ENCODE results near the gene AKT1S1.

The AKT1S1 gene

DNA sequence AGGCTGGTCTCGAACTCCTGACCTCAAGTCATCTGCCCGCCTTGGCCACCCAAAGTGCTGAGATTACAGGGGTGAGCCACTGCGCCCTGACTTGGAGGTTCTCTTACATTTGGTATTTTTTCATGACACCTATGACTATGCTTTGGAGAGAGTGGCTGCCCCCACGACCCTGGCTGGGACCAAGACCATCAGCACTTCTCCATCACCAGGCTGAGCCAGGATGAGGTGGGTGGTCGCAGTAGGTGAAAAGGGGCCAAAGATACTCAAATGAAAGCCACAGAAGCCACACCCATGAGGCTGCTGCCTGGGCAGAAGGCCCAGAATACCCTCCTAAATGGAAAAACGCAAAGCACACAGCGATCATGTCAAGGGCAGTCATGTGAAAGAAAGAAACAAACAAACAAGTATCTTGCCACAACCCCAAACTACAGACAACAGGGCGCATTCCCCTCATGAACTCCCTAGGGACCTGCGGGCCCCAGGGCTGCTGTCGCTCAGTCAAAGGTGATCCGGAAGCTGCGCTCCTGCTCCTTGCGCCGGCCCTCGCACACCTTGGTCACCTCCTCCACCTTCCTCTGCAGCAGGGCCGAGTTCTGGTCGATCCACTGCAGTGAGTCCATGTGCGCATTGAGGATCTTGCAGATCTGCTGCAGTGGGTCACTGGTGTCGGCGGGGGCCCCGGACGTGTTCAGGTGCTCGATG, 30.7 kb upstream of the AKT1S1 start:
- no peak for DNase-seq

DNA sequence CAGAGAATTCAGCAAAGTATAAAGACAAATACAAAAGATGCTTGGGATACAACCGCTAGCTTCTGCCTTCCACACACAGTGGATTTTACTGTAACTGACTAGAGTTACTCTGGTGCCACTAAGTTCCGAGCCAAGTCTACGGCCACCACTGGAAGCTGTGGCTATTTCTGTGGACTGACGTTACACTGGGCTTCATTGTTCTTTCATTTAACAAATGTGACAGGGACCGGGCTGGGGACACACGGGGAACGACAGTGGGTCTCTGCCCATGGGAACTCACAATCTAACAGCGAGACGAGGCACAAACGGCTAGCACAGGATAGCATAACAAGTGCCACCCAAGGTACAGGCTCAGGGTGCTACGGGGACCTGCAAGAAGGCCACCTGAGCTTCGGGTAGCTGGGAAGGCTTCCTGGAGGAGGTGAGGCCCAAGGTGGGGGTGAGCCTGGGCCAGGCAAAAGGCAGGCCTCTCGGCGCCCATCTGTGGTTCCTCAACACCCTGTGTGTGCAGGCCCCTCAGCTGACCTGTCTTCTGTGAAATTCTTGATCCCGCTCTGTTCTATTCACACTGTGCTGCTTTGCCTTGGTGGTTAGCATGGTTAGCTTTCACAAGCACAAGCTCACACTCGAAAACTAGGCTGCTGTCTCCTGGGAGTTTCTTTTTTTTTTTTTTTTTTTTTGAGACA, 29.9 kb upstream of the AKT1S1 start:
- DNase-seq: no peak

DNA sequence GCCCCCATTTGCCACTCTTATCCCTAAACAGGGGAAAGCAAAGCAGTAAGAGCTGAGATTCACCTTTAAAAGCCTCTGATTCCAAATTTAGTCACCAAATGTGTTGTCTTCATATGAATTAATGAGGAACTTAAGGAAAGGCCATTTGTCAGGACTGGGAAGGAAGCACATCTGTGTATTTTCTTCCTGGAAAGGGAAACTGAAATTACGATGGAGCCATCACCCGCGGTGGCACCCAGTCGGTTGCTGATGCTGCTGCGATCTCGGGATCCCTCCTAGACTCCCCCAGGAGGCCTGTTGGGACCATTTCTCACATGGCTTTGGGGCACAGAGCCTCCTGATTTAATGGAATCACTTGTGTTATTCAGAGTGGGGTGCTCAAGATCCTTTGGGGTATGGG, 27.0 kb upstream of the AKT1S1 start:
- no peak for DNase-seq

DNA sequence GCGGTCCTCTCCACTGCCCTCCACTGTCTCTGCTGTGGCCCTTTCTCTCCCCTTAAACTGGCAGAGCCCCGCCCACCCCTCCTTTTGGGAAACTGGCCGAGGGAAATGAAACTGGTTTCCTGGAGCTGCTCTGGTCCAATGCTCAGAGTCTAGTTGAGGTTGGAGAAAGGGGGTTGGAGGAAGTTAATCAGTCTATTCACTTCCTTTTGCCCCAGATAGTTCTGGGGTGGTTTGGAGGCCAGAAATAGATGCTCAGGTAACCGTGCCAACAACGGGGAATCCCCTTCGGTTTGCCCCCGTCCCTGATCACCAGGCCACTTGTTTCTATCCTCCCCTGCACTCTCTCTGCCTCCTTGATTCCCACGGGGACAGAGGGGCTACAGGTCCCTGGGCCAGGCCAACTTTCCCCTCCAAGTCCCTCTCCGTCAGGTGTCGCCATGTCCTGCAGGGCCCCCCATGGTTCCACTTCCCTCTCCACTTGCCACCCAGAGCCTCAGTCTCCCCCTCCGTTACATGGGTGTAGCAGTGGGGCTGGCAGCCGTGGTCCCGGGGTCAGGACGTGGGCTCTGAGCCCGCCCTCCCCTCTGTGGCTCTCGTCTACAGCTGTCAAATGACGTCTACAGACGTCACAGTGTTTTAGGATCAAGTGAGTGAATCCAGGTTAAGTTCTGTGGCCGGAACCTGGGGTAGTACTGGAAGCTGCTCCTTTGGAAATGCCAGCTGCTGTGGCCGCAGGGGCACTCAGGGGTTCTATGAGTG, 19.9 kb upstream of the AKT1S1 start, which contains the start of gene IL4I1:
Gene IL4I1 (minus strand): TSS at position 25 of the 759 bp plus-strand sequence. CDS start 727 bp downstream, outside the sequence.
- DNase-seq: no peak

DNA sequence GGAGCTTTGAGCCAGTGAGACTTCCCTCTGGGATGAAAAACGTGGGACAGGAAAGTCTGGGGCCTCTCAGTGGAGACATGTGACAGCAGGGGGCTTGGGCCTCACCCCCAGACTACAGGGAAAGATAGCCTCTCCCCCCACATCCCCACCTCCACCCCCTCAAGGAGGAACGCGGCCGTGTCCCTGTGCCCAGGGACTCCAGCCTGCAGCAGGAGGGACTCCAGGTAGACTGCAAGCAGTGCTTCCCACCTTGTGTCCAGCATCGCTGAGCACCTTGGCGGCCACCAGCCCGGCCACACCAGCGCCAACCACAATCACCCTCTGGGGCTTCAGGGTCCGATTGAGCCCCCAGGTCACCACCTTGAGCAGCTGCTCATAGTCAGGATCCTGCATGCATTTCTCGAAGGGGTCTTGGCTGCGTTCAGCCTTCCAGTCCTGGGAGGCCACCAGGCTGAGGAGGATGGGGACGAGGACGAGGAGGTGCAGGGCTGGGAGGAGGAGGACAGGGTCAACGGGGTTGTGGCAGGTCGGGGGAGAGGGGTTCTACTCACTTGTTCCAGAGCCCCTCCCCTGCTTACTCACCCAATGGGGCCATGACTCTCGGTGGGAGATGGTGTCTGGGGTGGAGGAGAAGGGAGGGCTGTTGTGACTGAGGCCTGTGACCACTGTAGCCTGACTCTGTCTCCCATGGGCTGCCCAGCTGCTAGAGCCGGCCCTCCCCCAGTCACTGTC, 18.6 kb upstream of the AKT1S1 start:
- DNase-seq: no peak

DNA sequence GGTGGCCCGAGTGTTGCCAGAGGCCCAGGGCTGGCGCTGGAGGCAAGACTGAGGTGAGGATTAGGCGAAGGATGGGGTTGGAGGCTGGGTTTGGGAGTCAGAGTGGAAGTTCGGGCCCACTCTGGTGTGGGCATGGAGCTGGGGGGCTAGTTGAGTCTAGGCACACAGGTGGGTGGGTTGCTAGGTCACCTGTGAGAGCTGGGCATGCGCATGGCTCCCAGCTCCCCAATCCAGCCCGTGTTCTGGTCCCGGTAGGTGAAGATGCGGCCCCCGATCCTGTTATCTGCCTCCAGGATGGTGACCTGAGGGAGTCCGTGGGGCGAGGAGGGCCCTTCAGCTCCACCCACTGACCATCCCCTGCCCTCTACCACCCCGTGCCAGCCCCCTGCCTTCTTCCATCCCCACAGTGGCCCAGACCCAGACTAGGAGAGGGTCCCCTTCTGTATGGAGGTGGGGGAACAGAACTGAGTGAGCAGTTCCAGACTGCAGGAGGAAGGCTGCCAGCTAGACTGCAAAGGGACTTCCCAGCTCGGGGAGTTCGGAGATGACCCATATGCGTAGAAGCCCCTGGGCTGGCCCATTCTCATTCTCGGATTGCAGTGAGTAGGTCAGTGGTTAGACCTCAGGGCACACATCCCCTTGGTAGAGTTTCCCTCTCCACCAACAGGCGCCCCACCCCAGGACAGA, 17.9 kb upstream of the AKT1S1 start:
- DNase-seq: no peak

DNA sequence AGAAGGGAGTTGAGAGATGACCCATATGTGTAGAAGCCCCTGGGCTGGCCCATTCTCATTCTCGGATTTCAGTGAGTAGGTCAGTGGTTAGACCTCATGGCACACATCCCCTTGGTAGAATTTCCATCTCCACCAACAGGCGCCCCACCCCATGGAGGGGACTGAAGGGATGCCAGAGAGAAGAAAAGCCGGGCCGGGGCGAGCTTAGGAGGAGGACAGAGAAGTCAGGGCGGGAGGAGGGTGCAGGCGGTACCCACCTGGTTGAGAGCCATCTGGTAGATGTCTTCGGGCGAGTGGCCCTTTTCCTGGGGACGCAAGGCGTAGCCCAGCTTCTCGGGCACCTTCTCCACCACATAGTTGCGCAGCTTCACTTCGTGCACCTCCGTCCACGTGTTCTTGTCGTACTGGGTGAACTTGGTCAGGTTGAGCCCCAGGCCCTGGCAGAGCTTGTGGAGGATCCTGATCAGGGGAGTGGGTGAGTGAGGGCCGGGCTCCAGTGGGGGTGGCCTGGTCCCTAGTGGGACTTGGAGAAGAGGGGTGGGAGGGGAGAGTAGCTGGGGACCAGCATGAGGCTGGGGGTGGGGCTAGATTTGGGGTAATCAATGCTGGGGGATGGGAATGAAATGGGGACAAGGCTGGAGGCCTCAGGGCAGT, 17.0 kb upstream of the AKT1S1 start:
- no peak for DNase-seq

DNA sequence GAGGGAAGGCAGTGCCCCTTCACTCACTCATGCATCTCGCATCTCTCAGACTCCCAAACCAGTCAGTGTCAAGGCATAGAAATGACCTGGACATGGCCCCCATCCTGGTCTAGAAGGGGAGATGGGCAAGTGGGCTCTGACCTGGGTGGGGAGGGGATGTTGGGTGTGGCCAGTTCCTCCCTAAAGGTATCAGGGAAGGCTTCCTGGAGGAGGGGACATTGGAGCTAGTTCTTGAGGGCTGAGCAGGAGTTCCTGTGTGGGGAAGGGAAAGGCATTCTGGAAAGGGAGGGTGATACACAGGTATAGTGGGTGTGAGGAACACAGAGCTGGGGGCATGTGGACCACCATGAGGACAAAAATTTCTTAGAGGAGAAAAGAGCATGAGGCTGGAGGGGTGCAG, 15.6 kb upstream of the AKT1S1 start:
- no peak for DNase-seq

DNA sequence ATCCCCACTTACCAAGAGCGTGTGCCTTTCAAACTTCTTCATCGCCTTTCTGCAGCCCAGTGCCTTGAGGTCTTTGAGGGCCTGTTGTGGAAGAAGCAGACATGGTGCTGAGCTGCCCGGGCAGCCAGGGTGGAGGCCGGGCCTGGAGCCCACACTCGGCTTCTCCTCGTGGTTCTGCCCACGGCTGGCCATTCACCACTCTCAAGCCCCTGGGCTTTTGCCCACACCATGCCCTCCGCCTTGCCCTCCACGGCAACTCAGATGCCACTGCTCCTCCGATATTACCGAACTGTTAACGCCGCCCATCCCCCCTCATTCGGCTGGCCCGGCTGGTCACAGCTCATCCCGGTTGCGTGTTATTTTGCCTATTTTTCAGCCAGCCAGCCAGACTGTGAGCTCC, 14.2 kb upstream of the AKT1S1 start:
- no peak for DNase-seq

DNA sequence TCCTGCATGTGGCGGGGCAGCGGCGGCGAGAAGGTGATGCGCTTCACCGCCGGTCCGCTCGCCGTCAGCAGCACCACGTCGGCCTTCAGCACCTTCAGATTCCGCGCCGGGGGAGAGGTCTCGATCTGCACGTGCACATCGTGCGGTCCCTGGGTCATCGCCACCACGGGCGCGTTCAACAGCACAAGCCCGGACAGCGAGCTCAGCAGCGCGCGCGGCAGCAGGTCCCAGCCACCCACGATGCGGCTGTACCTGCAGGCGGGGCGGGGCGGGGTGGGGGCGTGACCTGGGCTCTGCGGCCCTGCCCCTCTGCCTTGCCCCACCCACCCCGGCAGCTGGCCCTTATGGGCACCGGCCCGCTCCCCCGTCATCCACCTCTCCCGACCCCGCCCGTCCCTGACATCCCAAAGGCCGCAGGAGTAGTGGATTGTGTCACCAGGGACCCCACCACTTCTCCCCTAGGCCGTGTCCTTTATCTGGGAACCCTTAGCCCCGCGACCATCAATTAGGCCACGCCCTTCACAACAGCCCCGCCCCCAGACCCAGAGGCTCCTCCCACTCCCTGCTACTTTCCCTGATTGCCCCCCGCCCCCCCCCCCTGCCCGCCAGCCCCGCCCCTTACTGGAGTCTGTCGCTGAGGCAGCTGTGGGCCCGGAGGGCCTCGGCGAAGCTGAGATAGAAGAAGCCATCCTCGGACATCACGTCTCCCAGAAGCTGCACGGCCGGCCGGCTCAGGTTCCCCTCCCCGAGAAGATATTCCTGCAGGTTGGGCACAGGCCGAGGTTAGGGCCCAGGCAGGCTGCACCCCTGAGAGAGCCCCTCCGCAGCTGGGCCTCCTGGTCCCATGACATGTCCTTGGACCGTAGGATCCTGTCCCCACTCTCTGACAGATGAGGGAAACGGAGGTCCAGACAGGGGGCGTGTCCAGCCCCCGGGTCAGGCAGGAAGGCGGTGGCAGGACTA, 13.5 kb upstream of the AKT1S1 start:
- DNase-seq: no peak

DNA sequence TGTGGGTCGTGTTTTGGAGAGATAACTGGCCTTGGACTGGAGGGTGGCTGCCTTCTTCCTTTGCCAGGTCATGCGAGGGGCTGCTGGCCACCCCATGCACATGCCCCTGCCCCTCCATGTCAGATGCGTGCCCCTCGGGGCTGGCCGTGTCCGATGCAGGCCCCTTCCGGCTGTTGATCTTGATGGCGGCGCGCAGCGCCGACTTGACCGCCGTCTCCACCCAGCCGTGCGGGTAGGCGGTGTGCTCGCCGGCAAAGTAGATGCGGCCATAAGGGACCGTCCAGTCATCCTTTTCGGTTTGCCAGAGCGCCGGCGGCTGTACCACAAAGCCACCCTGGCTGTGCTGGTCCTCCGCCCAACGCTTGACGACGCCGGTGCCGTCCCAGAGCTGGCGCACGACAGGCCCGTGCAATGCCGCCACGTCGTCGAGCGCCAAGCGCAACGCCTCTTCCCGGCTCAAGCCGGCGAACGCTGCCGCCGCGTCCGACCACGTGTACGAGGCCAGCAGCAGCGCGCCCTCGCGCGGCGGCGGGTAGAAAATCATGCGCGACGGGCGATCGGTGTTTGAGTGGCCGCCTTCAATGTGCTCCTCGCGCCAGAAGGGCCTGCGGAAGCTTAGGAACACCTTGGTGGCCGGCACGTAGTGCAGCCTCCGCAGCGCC, 12.7 kb upstream of the AKT1S1 start:
- DNase-seq: no peak

DNA sequence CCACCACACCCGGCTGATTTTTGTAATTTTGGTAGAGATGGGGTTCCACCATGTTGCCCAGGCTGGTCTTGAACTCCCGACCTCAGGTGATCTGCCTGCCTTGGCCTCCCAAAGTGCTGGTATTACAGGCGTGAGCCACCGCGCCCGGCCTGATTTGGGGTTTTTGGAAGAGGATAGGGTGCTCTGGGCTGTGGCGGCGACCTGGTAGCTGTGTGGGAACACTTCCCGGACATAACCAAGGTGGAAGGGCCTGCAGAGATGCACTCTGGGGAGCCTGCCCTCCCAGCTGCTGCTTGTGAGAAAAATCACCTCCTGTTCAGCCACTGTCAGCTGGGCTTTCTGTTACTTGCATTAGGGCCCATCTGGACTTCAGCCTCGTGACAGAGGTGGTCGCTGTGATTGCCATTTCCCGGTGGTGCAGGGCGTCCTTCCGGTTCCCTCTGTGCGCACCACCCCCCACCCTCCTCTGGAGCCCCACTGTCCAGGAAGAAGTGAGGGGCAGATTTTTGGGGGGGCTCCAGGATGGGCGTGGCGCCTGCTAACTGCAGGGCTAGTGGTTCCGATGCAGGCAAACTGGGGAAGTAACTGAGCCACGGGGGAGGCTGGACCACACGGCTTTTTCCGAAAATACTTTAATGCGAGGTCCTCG, 12.0 kb upstream of the AKT1S1 start:
- no peak for DNase-seq

DNA sequence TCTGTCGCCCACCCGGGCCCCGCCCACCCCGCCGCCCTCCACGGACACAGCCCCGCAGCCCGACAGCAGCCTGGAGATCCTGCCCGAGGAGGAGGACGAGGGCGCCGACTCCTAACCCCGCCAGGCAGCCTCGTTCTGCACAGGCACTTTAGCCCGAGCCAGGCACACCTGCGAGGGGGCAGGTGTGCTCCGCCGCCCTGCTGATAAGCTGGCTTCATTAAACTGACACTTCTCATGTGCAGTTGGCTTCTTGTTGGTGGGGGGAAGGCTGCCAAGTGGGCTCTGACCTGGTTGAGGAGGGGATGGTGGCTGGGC, 11.3 kb upstream of the AKT1S1 start:
- no peak for DNase-seq

DNA sequence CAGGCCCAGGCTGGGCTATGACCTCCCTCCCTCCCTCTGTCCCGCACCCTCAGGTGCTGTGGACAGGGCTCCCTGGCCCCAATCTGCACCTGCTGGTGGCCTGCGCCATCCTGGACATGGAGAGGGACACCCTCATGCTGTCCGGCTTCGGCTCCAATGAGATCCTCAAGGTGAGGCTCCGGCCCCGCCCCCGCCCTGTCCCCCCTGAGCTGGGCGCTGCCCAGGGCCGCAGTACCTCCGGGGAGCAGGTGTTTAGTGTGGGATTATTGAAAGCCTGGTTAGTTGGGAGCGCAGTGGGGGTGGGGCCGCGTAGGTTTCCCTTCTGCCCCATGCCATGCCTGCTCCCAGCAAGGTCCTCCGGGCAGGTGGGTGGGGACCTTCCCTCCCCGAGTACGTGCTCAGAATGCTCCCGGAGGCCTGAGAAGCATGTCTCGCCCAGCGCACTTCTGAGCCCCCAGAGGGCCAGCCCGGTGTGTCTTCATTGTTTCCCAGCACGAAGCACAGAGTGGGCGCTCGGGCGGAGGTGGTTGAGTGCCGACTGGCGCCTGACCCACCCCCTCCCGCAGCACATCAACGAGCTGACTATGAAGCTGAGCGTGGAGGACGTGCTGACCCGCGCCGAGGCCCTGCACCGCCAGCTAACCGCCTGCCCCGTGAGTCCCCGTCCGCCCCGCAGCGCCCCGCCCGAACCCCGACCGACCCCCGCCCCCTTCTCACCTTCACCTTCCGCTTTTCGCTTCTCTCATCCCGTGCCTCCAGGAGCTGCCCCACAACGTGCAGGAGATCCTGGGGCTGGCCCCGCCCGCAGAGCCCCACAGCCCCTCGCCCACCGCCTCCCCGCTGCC, 10.7 kb upstream of the AKT1S1 start:
- DNase-seq: no peak

DNA sequence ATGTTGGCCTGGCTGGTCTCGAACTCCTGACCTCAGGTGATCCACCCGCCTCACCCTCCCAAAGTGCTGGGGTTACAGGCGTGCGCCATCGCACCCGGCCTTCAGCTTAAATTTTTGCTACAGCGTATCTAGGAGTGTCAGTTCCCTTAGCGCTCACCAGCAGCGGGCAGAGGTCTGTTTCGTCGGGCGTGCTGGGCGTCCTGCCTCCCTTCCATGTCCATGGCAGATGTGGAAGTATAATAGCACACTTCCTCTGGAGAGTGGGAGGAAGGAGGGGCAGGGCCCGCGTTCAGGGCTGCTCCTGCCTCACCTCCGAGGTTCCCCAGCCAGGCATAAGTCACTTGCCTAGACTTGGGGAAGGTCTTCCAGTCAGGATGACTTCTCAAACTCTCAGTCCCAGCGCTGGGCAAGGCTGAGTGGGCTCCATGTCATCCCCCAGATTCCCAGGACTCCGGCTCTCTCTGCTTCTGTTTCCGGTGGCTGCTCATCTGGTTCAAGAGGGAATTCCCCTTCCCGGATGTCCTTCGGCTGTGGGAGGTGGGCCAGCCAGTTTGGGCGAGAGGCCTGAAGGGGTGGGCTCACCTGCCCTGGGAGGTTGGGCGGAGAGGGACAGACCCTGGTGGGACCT, 10.0 kb upstream of the AKT1S1 start:
- DNase-seq: no peak

DNA sequence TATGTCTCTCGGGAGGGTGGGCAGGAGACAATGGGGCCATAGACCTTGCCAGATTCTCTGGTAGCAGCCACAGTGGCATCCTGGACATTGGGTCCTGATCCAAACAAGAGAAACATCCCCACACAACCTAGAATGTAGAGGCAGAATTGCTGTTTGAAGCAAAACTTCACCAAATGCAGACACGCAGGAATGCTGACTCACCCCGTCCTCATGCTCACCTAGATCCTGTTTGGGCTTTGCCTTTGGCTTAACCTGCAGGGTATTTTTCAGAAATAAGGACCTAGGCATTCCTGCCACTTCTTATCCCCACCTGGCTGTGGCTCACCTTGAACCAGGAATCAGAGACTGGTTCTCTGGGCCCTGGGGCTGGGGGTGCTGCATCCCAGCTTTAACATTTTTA, 7.6 kb upstream of the AKT1S1 start:
- DNase-seq: no peak

DNA sequence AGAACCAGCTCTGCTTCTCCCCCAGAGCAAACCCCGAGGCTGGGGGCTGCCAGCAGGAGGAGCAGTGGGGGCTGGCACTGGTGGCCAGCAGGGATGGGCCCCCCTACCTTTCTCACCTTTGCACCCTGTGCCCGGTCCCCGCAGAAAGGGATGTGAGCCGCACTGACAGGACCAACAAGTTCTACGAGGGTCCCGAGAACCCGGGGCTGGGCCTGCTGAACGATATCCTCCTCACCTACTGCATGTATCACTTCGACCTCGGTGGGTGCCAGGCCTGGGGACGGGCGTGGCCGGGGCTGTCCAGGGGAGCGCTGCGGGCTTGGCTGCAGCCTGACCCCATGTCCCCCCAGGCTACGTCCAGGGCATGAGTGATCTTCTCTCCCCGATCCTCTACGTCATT, 7.0 kb upstream of the AKT1S1 start:
- no peak for DNase-seq

DNA sequence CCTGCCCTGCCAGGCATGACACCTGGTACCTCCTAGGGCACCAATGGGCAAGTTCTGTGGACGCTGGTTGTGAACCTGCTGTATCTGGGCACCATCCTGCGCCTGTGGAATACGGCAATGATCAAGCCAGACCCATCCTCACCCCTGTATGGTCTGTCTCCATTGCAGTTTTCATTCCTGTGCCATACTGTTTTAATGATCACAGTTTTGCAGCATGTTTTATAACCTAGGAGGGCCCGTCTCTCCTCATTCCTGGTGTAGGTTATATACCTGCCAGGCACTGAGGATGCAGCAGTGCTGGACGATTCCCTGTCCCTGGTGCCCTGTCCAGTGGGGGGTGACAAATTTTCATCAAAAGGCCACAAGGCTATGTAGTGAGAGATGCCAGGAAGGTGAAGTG, 5.9 kb upstream of the AKT1S1 start:
- no peak for DNase-seq

DNA sequence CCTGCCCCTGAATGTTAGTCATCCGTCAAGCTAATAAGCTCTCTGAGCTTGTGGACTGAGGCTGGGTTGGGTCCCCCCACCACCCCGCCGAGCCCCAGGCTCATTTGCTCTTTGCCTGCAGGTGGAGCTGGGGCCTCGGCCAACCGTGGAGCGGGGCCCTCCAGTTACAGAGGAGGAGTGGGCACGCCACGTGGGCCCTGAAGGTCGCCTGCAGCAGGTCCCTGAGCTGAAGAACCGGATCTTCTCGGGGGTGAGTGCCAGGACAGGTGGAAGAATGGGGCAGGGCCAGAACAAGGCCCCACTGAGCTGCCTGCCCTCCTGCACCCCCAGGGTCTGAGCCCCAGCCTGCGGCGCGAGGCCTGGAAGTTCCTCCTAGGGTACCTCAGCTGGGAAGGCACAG, 5.5 kb upstream of the AKT1S1 start:
- DNase-seq: no peak

Data from NCI-H524 treated with DMSO at 0.1 percent for 48 hours (cell line).